Upper lobe of left lung (tissue), 6 donors: Measurements from ENCODE around the gene NUP153. TPM values are rescaled to one million over a fixed set of nuclear protein-coding genes. Genes with fewer than 3 reads are reported as not detected.
"Not testable (repeated sequence)": the region's sequence is repeated elsewhere in the genome, so short reads cannot be mapped to it uniquely, and the experiment has no call there.

Source experiments
- ATAC-seq, 2 donors: fragments of 200-7000 bp; cut with Tn5 transposase; one replicate each; pipeline ENCODE4 v1.9.1; 2022; ENCODE audit warnings: mild to moderate bottlenecking in 2 of 2, moderate library complexity in 2 of 2; ENCODE audit not compliant: low FRiP score in 2 of 2
- DNase-seq, 2 donors: peaks; one replicate each; pipeline ENCODE4 v3.0.0-alpha.2; 2019 to 2020
- H3K27ac ChIP-seq, 4 donors: fragments of 200-600 bp; sonication (generic); one replicate each; pipeline ENCODE4 v1.5.1; 2016 to 2019
- H3K27me3 ChIP-seq, 4 donors: fragments of 200-600 bp; sonication (generic); one replicate each; pipeline ENCODE4 v1.5.1; 2017 to 2019
- H3K36me3 ChIP-seq, 4 donors: fragments of 200-600 bp; sonication (generic); one replicate each; pipeline ENCODE4 v1.5.1; 2016 to 2019
- H3K4me1 ChIP-seq, 4 donors: fragments of 200-600 bp; sonication (generic); one replicate each; pipeline ENCODE4 v1.5.1; 2018 to 2019
- H3K4me3 ChIP-seq, 4 donors: fragments of 200-600 bp; sonication (generic); one replicate each; pipeline ENCODE4 v1.5.1; 2017 to 2019; ENCODE audit warnings: mild to moderate bottlenecking in 2 of 4, moderate library complexity in 1 of 4
- H3K9me3 ChIP-seq, 4 donors: fragments of 200-600 bp; sonication (generic); one replicate each; pipeline ENCODE4 v1.5.1; 2018 to 2019
- EP300 ChIP-seq, 4 donors: sonication (generic); formaldehyde crosslinking; IDR thresholded peaks; one replicate each; pipeline ENCODE4 v1.5.1; 2017; ENCODE audit warnings: antibody characterized with exemption in 4 of 4, control low read depth in 2 of 4
- POLR2A ChIP-seq, 4 donors: fragments of 450-650 bp; IDR thresholded peaks; one replicate each; pipeline ENCODE4 v1.5.1; 2016 to 2017; ENCODE audit warnings: antibody characterized with exemption in 4 of 4, mild to moderate bottlenecking in 2 of 4
- POLR2AphosphoS5 ChIP-seq, 2 donors: sonication (generic); formaldehyde crosslinking; IDR thresholded peaks; one replicate each; pipeline ENCODE4 v1.5.1; 2017; ENCODE audit warnings: antibody characterized with exemption in 2 of 2
- WGBS, 2 donors: methylation state at CpG; one replicate each; pipeline ENCODE4 v1.1.5; 2017 to 2018; 5-methylcytosine and 5-hydroxymethylcytosine counted together
- total RNA-seq, 6 donors: library from RNA; depleted of rRNA in 4 of 6; stranded (reverse); fragments of >200 nt in 4 of 6; gene quantifications; one replicate each; pipeline versions ENCODE4 v1.1.0 to v1.2.1, GENCODE V29; 2016 to 2021
- TF ChIP-seq, protein P1 (sequence below), 6 experiments: fragments of 450-650 bp in 4 of 6; fragments of 200-600 bp in 2 of 6; sonication (generic) in 2 of 6; IDR thresholded peaks; one replicate each; pipeline ENCODE4 v1.5.1; 2016 to 2019; ENCODE audit warnings: antibody characterized with exemption in 6 of 6
- donor health status: DM: no; HTN: no; CAD: no; lungs with moderate emphysema.
- donor health status: DM: no; HTN: yes; CAD: no; lungs with severe emphysema.

Gene NUP153
- total RNA-seq, 6 donors from 2014 or later: 16.9 to 43.8 (median 29.0) TPM

DNA sequence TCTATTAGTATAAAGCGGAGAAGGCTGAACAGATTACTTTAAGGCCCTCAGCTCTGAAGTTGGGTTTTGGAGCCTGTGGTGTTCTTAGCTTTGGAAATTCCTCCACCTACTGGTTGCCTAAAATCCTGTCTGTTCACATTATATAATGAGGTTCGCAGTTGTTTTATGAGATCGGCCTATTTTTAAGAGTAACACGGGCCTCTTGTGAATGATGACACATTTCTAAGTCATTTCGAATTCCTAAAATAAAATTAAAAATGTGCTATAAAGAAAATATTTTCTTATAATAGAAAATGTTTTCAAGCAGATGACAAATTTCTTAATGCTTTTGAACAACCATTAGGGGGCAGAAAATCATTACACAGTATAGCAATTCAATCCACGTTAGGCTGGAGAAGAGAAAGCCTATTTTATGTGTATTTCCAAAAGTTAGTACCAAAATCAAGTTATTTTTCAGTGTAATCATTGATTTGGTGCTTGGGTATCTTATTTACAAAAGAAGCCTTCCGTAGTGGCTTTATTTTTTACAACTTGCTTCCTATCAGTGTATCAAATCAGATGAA is 122.4 kb downstream of the NUP153 start:
- peak in 1 of 2 donors; percentile 29 for DNase-seq
- WGBS, 2 donors: 6 to 8% methylated on average over 7 of the region's 7 CpGs
- H3K36me3 ChIP-seq: no peaks in the 10 kb centered on the region
- H3K27ac ChIP-seq: peak overlapping the region; percentile 44 to 78 (median 60)
- H3K9me3 ChIP-seq: no peaks in the 10 kb centered on the region
- ATAC-seq: peak; percentile 71 to 77
- no peaks in the 10 kb centered on the region for H3K27me3 ChIP-seq
- no peak overlapping the region for H3K4me3 ChIP-seq
- H3K4me1 ChIP-seq: peaks cover 4 to 32% (median 10%) of the 10 kb centered on the region in 4 donors
- TF ChIP-seq POLR2A (IDR thresholded peaks at IDR 0.05): no peak
- no peak for TF ChIP-seq POLR2AphosphoS5 (IDR thresholded peaks at IDR 0.05)
- no peak for TF ChIP-seq EP300 (IDR thresholded peaks at IDR 0.05)
- TF ChIP-seq, protein P1, sequence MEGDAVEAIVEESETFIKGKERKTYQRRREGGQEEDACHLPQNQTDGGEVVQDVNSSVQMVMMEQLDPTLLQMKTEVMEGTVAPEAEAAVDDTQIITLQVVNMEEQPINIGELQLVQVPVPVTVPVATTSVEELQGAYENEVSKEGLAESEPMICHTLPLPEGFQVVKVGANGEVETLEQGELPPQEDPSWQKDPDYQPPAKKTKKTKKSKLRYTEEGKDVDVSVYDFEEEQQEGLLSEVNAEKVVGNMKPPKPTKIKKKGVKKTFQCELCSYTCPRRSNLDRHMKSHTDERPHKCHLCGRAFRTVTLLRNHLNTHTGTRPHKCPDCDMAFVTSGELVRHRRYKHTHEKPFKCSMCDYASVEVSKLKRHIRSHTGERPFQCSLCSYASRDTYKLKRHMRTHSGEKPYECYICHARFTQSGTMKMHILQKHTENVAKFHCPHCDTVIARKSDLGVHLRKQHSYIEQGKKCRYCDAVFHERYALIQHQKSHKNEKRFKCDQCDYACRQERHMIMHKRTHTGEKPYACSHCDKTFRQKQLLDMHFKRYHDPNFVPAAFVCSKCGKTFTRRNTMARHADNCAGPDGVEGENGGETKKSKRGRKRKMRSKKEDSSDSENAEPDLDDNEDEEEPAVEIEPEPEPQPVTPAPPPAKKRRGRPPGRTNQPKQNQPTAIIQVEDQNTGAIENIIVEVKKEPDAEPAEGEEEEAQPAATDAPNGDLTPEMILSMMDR (IDR thresholded peaks at IDR 0.05): peak; percentile 59 to 88 (median 74)

DNA sequence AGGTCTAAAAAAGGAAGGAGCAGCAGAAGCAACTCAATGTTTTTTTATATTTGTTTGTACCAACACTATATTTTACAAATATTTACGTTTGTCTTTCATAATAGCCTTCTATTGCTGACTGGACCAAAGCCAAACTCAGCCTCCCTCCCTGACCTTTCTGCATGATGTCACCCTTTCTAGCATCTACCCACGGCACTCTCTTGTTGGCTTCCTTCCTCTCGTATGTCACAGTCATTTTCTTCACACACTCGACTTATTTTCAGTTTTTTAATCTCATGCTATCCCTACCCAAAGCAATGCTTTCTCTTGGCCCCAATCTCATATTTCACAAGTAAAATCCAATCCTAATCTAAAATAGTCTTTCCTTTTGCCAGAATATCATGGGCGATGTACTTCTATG is 122.9 kb downstream of the NUP153 start:
- Histone ChIP-seq H3K27me3 (no peaks in the 10 kb centered on the region), H3K27ac (peak overlapping the region; percentile 44 to 78 (median 60)), H3K4me3 (no peak overlapping the region), H3K4me1 (peaks cover 4 to 32% (median 10%) of the 10 kb centered on the region in 4 donors), H3K36me3 (no peaks in the 10 kb centered on the region), H3K9me3 (no peaks in the 10 kb centered on the region)
- peak in 1 of 2 donors; percentile 42 for TF ChIP-seq POLR2AphosphoS5 (IDR thresholded peaks at IDR 0.05)
- TF ChIP-seq, protein P1 (IDR thresholded peaks at IDR 0.05): no peak
- no peak for DNase-seq
- no peak for ATAC-seq
- 10 to 20% methylated on average over 5 of the region's 5 CpGs for WGBS, 2 donors

DNA sequence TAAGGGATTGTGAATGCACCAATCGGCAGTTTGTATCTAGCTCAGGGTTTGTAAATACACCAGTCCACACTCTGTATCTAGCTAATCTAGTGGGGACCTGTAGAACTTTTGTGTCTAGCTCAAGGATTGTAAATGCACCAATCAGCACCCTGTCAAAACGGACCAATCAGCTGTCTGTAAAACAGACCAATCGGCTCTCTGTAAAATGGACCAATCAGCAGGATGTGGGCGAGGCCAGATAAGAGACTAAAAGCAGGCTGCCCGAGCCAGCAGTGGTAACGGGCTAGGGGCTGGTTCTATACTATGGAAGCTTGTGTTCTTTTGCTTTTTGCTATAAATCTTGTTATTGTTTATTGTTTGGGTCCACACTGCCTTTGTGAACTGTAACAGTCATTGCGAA is 125.4 kb downstream of the NUP153 start:
- not testable (repeated sequence) for H3K27me3 ChIP-seq, DNase-seq, H3K27ac ChIP-seq

DNA sequence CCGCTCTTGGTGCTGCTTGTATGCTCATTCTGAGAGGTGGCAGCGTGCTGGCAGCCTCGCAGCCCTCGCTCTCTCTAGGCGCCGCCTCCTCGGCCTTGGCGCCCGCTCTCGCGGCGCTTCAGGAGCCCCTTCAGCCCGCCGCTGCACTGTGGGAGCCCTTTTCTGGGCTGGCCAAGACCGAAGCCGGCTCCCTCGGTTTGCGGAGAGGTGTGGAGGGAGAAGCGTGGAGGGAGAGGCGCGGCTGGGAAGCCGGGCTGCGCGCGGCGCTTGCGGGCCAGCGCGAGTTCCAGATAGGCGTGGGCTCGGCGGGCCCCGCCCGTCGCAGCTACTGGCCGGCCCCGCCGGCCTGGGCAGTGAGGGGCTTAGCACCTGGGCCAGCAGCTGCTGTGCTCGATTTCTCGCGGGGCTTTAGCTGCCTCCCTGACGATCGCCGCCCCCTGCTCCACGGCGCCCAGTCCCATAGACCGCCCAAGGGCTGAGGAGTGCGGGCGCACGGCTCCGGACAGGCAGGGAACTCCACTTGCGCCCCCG is 126.1 kb downstream of the NUP153 start:
- H3K4me1 ChIP-seq: peaks cover 4 to 25% (median 8%) of the 10 kb centered on the region in 4 donors
- TF ChIP-seq, protein P1 (IDR thresholded peaks at IDR 0.05): no peak
- TF ChIP-seq POLR2A (IDR thresholded peaks at IDR 0.05) (no peak), EP300 (IDR thresholded peaks at IDR 0.05) (no peak), POLR2AphosphoS5 (IDR thresholded peaks at IDR 0.05) (no peak)
- no peaks in the 10 kb centered on the region for H3K36me3 ChIP-seq
- DNase-seq: peak; percentile 39 to 92
- no peaks in the 10 kb centered on the region for H3K27me3 ChIP-seq
- 20 to 37% methylated on average over 19 to 25 of the region's 53 CpGs for WGBS, 2 donors
- H3K4me3 ChIP-seq: peak overlapping the region; percentile 46 to 56 (median 52)
- H3K9me3 ChIP-seq: peaks cover 0 to 11% (median 8%) of the 10 kb centered on the region in 4 donors
- peak; percentile 73 to 89 for ATAC-seq
- peak overlapping the region in 1 of 4 donors; percentile 67 for H3K27ac ChIP-seq

More for the DNA sequence above, 125.4 kb downstream of the NUP153 start:
- WGBS, 2 donors: 94 to 95% methylated on average over 6 to 7 of the region's 7 CpGs
- not testable (repeated sequence) for H3K36me3 ChIP-seq, H3K4me3 ChIP-seq, ATAC-seq
- peaks cover 4 to 32% (median 10%) of the 10 kb centered on the region in 4 donors for H3K4me1 ChIP-seq
- H3K9me3 ChIP-seq: peaks cover 0 to 11% (median 8%) of the 10 kb centered on the region in 4 donors

DNA sequence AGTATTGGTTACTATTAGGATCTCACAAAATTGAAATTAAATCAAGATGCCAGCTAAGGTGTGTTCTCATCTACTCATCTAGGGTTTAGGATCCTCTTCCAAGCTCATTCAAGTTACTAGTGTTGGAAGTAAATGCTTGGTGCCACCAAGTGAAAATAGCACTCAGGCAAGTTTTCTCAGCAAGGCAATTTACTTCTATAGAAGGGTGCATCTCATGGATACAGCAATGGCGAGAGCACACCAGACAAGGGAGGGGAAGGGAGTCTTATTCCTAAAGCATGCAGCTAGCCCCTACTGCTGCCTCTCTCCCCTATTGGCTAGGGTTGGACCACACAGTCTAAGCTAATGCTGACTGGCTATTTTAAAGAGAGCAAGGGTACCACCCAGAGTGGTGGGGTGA is 129.7 kb downstream of the NUP153 start:
- peaks cover 0 to 11% (median 8%) of the 10 kb centered on the region in 4 donors for H3K9me3 ChIP-seq
- TF ChIP-seq POLR2AphosphoS5 (IDR thresholded peaks at IDR 0.05): no peak
- no peak for TF ChIP-seq POLR2A (IDR thresholded peaks at IDR 0.05)
- TF ChIP-seq EP300 (IDR thresholded peaks at IDR 0.05): no peak
- TF ChIP-seq, protein P1 (IDR thresholded peaks at IDR 0.05): no peak
- 93 to 100% methylated on average over 1 of the region's 1 CpG for WGBS, 2 donors
- peaks cover 0 to 10% (median 4%) of the 10 kb centered on the region in 4 donors for H3K4me1 ChIP-seq
- H3K27me3 ChIP-seq: no peaks in the 10 kb centered on the region
- no peak for ATAC-seq
- no peak for DNase-seq
- no peak overlapping the region for H3K4me3 ChIP-seq
- no peak overlapping the region for H3K27ac ChIP-seq
- no peaks in the 10 kb centered on the region for H3K36me3 ChIP-seq
